Measurements from ENCODE around the gene TFAP2E. TPM values are rescaled to one million over a fixed set of nuclear protein-coding genes. Genes with fewer than 3 reads are reported as not detected.

The TFAP2E gene
- total and polyA plus RNA-seq, 3 experiments from 2014 or later: 0.41 to 1.0 (median 0.69) TPM

GRCh38 chr1:35553851-35554250, 19.3 kb upstream of the TFAP2E start:
- no peak overlapping the region for H3K27ac ChIP-seq (ENCODE audit: low read depth, low read length)
- ChIA-PET POLR2A (no interaction called here), CTCF (no interaction called here)
- peaks cover 57 to 74% (median 68%) of the 10 kb centered on the region in 3 donors for H3K4me1 Mint-ChIP-seq
- H3K4me3 Mint-ChIP-seq: peak overlapping the region in 1 of 7 donors; percentile 66
- no peaks in the 10 kb centered on the region for H3K27me3 ChIP-seq (ENCODE audit: insufficient read depth, low read length, poor library complexity, severe bottlenecking)
- DNase-seq: no peak
- H3K36me3 Mint-ChIP-seq: peaks cover 0 to 61% (median 6%) of the 10 kb centered on the region in 3 donors
- peaks cover 31% of the 10 kb centered on the region for H3K4me1 ChIP-seq (ENCODE audit: insufficient read depth, low read length)
- no peaks in the 10 kb centered on the region for H3K27me3 Mint-ChIP-seq
- H3K36me3 ChIP-seq (ENCODE audit: insufficient read depth, low read length): peaks cover 11% of the 10 kb centered on the region
- no peaks in the 10 kb centered on the region for H3K9me3 Mint-ChIP-seq
- no peak overlapping the region for H3K4me3 ChIP-seq (ENCODE audit: low read length)
- H3K27ac Mint-ChIP-seq: peak overlapping the region in 2 of 8 donors; percentile 21 to 63
- no peaks in the 10 kb centered on the region for H3K9me3 ChIP-seq (ENCODE audit: low read length)

DNA sequence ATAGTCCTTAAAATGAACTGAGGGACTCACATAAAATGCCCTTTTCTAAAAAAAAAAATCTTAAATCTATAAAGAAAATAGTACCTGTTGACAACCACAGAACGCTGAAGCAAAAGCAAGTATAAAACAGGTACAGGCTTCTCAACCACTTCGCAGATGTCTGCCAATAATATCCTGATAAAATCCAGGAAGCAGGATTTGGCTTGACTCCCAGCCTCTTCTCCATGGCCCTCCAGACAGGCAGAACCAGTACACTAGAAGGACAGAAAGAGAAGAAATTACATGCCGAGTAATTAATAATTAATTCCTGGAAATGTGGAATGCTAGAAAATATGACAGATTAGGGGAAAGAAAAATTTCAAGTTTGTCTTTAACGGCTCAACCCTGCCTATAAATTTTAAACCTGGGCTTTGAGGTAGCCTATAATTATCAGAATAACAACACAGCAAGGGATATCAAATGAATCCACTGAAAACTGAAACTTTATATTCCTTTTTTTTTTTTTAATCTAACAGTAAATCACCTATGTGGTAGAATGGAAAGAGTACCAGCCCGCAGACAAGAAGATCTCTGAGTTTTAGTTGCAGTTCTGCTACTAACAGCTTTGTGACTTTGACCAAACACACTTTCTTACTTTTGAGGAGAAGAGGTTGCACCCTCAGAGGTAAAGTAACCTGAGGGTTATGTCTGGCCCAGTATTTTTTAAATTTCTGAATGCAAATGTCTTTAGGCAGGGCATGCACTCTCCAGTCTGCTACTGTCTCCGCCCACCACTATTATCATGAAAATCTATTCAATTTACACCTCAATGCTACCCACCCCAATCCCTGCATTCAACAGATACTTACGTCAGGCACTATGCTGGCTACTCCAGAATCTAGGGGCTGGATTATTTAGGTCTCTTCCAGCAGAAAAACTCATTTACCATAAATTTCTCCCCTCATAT, 18.6 kb upstream of the TFAP2E start:
- POLR2A ChIA-PET: no interaction called here
- H3K27ac Mint-ChIP-seq: peak overlapping the region in 4 of 8 donors; percentile 24 to 91 (median 46)

DNA sequence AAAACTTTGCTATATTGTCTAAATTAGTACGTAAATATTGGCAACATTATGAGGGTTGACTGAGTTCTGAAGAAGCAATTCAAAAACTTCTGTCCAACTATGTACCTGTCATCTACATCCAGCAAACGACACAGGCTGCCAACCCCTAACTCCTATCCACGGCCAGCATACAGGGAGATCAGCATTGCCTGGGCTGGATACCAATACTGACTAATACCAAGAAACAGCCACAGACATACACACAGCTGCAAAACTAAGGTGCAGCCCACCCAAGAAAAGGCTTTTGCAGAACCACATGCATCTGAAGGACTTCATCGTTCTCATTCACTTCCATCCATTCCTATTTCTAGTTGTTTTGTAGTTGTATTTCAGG, 17.9 kb upstream of the TFAP2E start:
- H3K4me3 ChIP-seq (ENCODE audit: low read length): no peak overlapping the region
- peaks cover 51 to 73% (median 68%) of the 10 kb centered on the region in 3 donors for H3K4me1 Mint-ChIP-seq

More for the DNA sequence above, 18.6 kb upstream of the TFAP2E start:
- Histone ChIP-seq H3K4me3 (ENCODE audit: low read length) (no peak overlapping the region), H3K27ac (ENCODE audit: low read depth, low read length) (no peak overlapping the region), H3K36me3 (ENCODE audit: insufficient read depth, low read length) (peaks cover 11% of the 10 kb centered on the region), H3K27me3 (ENCODE audit: insufficient read depth, low read length, poor library complexity, severe bottlenecking) (no peaks in the 10 kb centered on the region), H3K9me3 (ENCODE audit: low read length) (no peaks in the 10 kb centered on the region), H3K4me1 (ENCODE audit: insufficient read depth, low read length) (peaks cover 34% of the 10 kb centered on the region)
- CTCF ChIA-PET: no interaction called here
- Mint-ChIP-seq H3K4me3 (peak overlapping the region in 3 of 7 donors; percentile 19 to 100 (median 76)), H3K36me3 (peaks cover 0 to 57% (median 6%) of the 10 kb centered on the region in 3 donors), H3K27me3 (no peaks in the 10 kb centered on the region), H3K4me1 (peaks cover 56 to 74% (median 67%) of the 10 kb centered on the region in 3 donors), H3K9me3 (no peaks in the 10 kb centered on the region)
- no peak for DNase-seq

DNA sequence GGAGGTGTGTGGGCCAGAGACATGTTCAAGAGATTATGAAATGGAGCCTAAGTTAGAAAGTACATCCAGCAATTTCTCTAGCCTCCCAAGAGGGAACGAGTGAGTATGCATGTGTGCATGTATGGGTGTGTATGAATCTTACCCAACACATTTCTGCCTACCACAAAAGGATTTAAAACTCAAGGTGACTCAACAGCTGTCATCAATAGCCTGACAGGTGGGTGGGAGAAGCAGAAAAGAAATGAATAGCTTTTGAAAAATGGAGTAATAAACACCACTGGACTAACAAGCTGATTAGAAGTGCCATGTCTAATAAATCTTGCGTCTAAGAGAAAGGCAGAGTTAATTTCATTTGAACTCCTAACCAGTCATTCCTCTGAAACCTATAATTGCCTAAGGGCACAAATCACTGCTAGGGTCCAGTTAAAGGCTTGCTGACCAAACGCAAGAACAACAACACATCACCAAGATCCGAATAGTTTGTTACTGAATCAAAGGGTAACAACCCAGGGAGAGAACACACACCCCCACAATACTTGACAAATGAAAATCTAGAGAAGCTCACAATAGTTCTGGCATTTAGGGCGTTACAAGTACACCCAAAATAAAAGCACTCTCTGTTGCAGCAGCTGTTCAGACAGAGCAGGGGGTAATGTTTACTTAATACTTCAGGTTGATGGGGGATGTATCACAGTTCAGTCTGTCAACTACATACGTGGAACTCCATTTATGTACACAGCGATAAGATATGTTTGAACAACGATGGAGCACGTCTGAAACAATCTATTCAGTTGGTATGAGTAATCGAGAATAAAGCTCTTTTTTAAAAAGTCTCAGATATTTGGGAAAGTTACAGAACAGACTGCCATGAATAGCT, 17.3 kb upstream of the TFAP2E start:
- Mint-ChIP-seq H3K4me3 (peak overlapping the region; percentile 94 to 100 (median 97)), H3K4me1 (peaks cover 51 to 71% (median 68%) of the 10 kb centered on the region in 3 donors), H3K27me3 (no peaks in the 10 kb centered on the region), H3K27ac (peak overlapping the region; percentile 69 to 98 (median 92)), H3K36me3 (peaks cover 0 to 49% (median 3%) of the 10 kb centered on the region in 3 donors), H3K9me3 (no peaks in the 10 kb centered on the region)
- Histone ChIP-seq H3K27me3 (ENCODE audit: insufficient read depth, low read length, poor library complexity, severe bottlenecking) (no peaks in the 10 kb centered on the region), H3K9me3 (ENCODE audit: low read length) (no peaks in the 10 kb centered on the region), H3K27ac (ENCODE audit: low read depth, low read length) (peak overlapping the region; percentile 83), H3K4me1 (ENCODE audit: insufficient read depth, low read length) (peaks cover 31% of the 10 kb centered on the region), H3K36me3 (ENCODE audit: insufficient read depth, low read length) (peaks cover 11% of the 10 kb centered on the region), H3K4me3 (ENCODE audit: low read length) (peak overlapping the region; percentile 71)
- no peak for DNase-seq
- ChIA-PET CTCF (interaction anchor here (1.0 to 2.5 kb wide), 7 partner anchors 9 to 171 kb away, joined by 3 to 10 read pairs (median 4); no protein-coding TSS in a partner anchor), POLR2A (interaction anchor here (0.6 to 1.6 kb wide), 3 partner anchors 16 to 104 kb away, joined by 3 to 4 read pairs (median 3); no protein-coding TSS in a partner anchor)

More for the DNA sequence above, 17.9 kb upstream of the TFAP2E start:
- no peaks in the 10 kb centered on the region for H3K9me3 Mint-ChIP-seq
- no peaks in the 10 kb centered on the region for H3K27me3 Mint-ChIP-seq
- peaks cover 0 to 53% (median 3%) of the 10 kb centered on the region in 3 donors for H3K36me3 Mint-ChIP-seq
- ChIA-PET POLR2A (no interaction called here), CTCF (interaction anchor here (1.2 to 2.5 kb wide), 2 partner anchors 16 to 172 kb away, joined by 4 to 8 read pairs; no protein-coding TSS in a partner anchor)
- no peak for DNase-seq
- Histone ChIP-seq H3K9me3 (ENCODE audit: low read length) (no peaks in the 10 kb centered on the region), H3K4me1 (ENCODE audit: insufficient read depth, low read length) (peaks cover 31% of the 10 kb centered on the region), H3K27ac (ENCODE audit: low read depth, low read length) (no peak overlapping the region), H3K36me3 (ENCODE audit: insufficient read depth, low read length) (peaks cover 11% of the 10 kb centered on the region), H3K27me3 (ENCODE audit: insufficient read depth, low read length, poor library complexity, severe bottlenecking) (no peaks in the 10 kb centered on the region)
- H3K4me3 Mint-ChIP-seq: peak overlapping the region; percentile 76 to 100 (median 95)
- peak overlapping the region in 5 of 8 donors; percentile 10 to 91 (median 20) for H3K27ac Mint-ChIP-seq

- Histone ChIP-seq H3K27me3 (ENCODE audit: insufficient read depth, low read length, poor library complexity, severe bottlenecking) (no peaks in the 10 kb centered on the region), H3K4me1 (ENCODE audit: insufficient read depth, low read length) (peaks cover 31% of the 10 kb centered on the region), H3K27ac (ENCODE audit: low read depth, low read length) (peak overlapping the region; percentile 83), H3K9me3 (ENCODE audit: low read length) (no peaks in the 10 kb centered on the region), H3K4me3 (ENCODE audit: low read length) (peak overlapping the region; percentile 71), H3K36me3 (ENCODE audit: insufficient read depth, low read length) (peaks cover 10% of the 10 kb centered on the region)
- DNase-seq: no peak
- CTCF ChIA-PET: interaction anchor here (1.0 to 4.2 kb wide), 12 partner anchors 8 to 170 kb away, joined by 3 to 25 read pairs (median 4); no protein-coding TSS in a partner anchor
- peak overlapping the region; percentile 94 to 100 (median 97) for H3K4me3 Mint-ChIP-seq
- peaks cover 53 to 77% (median 75%) of the 10 kb centered on the region in 3 donors for H3K4me1 Mint-ChIP-seq
- no peaks in the 10 kb centered on the region for H3K27me3 Mint-ChIP-seq
- no peaks in the 10 kb centered on the region for H3K9me3 Mint-ChIP-seq
- POLR2A ChIA-PET: interaction anchor here (0.6 to 1.7 kb wide), 7 partner anchors 16 to 440 kb away, joined by 3 to 13 read pairs (median 4); partner anchors contain the start of gene TFAP2E
- H3K27ac Mint-ChIP-seq: peak overlapping the region; percentile 69 to 98 (median 92)
- peaks cover 0 to 52% (median 2%) of the 10 kb centered on the region in 3 donors for H3K36me3 Mint-ChIP-seq
Measured at GRCh38 chr1:35556484-35557117, 16.5 kb upstream of the TFAP2E start.

- POLR2A ChIA-PET: interaction anchor here (0.7 to 1.7 kb wide), 6 partner anchors 16 to 439 kb away, joined by 3 to 13 read pairs (median 4); partner anchors contain the start of gene TFAP2E
Measured at GRCh38 chr1:35557118-35557610, 15.9 kb upstream of the TFAP2E start, which contains the start of gene KIAA0319L. Gene KIAA0319L (minus strand): TSS chr1:35557403. CDS start chr1:35554491, 2,912 bp downstream.

More at GRCh38 chr1:35557118-35557610, 15.9 kb upstream of the TFAP2E start, which contains the start of gene KIAA0319L:
- H3K27ac ChIP-seq (ENCODE audit: low read depth, low read length): peak within 1 kb of the TSS; percentile 83
- Mint-ChIP-seq H3K9me3 (no peaks in the 10 kb centered on the region), H3K27ac (peak within 1 kb of the TSS; percentile 91 to 99 (median 96)), H3K4me1 (peaks cover 52 to 78% (median 72%) of the 10 kb centered on the region in 3 donors), H3K36me3 (peaks cover 0 to 52% (median 1%) of the 10 kb centered on the region in 3 donors), H3K27me3 (no peaks in the 10 kb centered on the region), H3K4me3 (peak within 1 kb of the TSS; percentile 94 to 100 (median 97))
- DNase-seq: no peak
- no peaks in the 10 kb centered on the region for H3K9me3 ChIP-seq (ENCODE audit: low read length)
- CTCF ChIA-PET: interaction anchor here (1.0 to 4.2 kb wide), 11 partner anchors 8 to 159 kb away, joined by 3 to 25 read pairs (median 3); no protein-coding TSS in a partner anchor
- peaks cover 7% of the 10 kb centered on the region for H3K36me3 ChIP-seq (ENCODE audit: insufficient read depth, low read length)
- H3K4me1 ChIP-seq (ENCODE audit: insufficient read depth, low read length): peaks cover 31% of the 10 kb centered on the region
- no peaks in the 10 kb centered on the region for H3K27me3 ChIP-seq (ENCODE audit: insufficient read depth, low read length, poor library complexity, severe bottlenecking)
- H3K4me3 ChIP-seq (ENCODE audit: low read length): peak within 1 kb of the TSS; percentile 71
